Breast epithelium (tissue), 3 donors: ENCODE results near the gene INSYN2B.

Experiments used
- CTCF ChIP-seq, 3 donors: fragments of 450-650 bp; IDR thresholded peaks; one replicate each; pipeline ENCODE4 v1.5.1; 2016 to 2017; ENCODE audit warnings: antibody characterized with exemption in 3 of 3, mild to moderate bottlenecking in 3 of 3, moderate library complexity in 3 of 3
- POLR2AphosphoS5 ChIP-seq, 3 donors: sonication (generic); formaldehyde crosslinking; IDR thresholded peaks; one replicate each; pipeline ENCODE4 v1.6.1; 2017; ENCODE audit warnings: antibody characterized with exemption in 3 of 3

DNA sequence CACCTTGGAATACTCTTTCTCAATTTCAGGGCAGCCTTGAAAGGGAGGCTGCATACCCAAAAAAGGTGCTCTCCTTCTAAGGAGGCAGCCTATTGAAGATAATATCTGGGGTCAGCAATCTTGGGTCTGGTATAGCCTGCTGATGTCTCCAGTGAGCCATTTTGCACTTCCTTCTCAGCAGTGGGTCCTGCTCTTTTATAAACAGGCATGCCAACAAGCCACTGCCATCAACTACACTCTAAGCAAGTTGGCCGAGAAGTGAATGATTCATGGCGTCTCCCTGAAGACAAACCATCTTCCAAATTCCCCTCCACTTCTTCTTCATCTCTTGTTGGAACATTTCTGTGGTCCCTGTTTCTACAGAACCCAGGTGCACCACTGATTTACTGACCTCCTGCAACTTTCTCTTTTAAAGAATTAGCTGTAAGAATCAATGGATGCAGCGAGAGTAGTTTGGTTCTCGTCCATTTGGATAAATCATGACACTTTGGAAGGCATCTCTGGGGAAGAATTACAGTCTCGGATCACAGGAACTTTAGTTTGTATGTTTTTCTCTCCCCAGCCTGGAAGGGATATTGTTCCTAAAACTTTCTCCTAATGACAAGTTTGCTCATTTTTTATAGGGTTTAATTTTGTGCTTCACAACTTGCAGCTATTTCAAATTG lies 108.3 kb downstream of the INSYN2B start:
- no peak for TF ChIP-seq CTCF (IDR thresholded peaks at IDR 0.05)
- TF ChIP-seq POLR2AphosphoS5 (IDR thresholded peaks at IDR 0.05), result no peak
